CD4-positive, alpha-beta memory T cell (primary cell): ENCODE measurements around the gene PRPH2. TPM values are rescaled to one million over a fixed set of nuclear protein-coding genes. Genes with fewer than 3 reads are reported as not detected.
"Not testable (repeated sequence)": the region's sequence is repeated elsewhere in the genome, so short reads cannot be mapped to it uniquely, and the experiment has no call there.

Experiments
- CTCF ChIA-PET: fragments of 350-600 bp; sonication (Branson Sonifier 250); formaldehyde crosslinking; loops from one replicate; lab custom pipeline; 2021; ENCODE audit warnings: inconsistent platforms; ENCODE audit not compliant: partially characterized antibody; lab: Charles Lee
- POLR2A ChIA-PET: fragments of 350-600 bp; sonication (Branson Sonifier 250); formaldehyde crosslinking; loops from one replicate; lab custom pipeline; 2021; ENCODE audit not compliant: partially characterized antibody; lab: Charles Lee
- DNase-seq, 5 donors: peaks; one replicate each; pipeline versions ENCODE4 v3.0.0 to v3.0.0-alpha.2; 2020 to 2022; ENCODE audit warnings: mixed read lengths in 1 of 5
- H3K27ac ChIP-seq: one replicate; pipeline ENCODE4 v1.7.0; 2013; ENCODE audit warnings: low read depth, low read length
- H3K27me3 ChIP-seq: 2 replicates; pipeline ENCODE4 v1.7.0; 2013; ENCODE audit warnings: mild to moderate bottlenecking, low read length, moderate library complexity; ENCODE audit not compliant: insufficient read depth
- H3K36me3 ChIP-seq: 2 replicates; pipeline ENCODE4 v1.7.0; 2013; ENCODE audit warnings: mild to moderate bottlenecking, low read length, moderate library complexity; ENCODE audit not compliant: insufficient read depth
- H3K4me1 ChIP-seq: 2 replicates; pipeline ENCODE4 v1.7.0; 2013; ENCODE audit warnings: mild to moderate bottlenecking, low read length, moderate library complexity; ENCODE audit not compliant: insufficient read depth
- H3K4me3 ChIP-seq, 2 donors: one replicate each; pipeline ENCODE4 v1.7.0; 2013; ENCODE audit warnings: low read length in 2 of 2, mild to moderate bottlenecking in 1 of 2
- H3K9me3 ChIP-seq, 2 donors: one replicate each; pipeline ENCODE4 v1.7.0; 2013; ENCODE audit warnings: low read length in 2 of 2, control low read depth in 1 of 2; ENCODE audit not compliant: control insufficient read depth in 1 of 2
- H3K27ac Mint-ChIP-seq, 7 donors: one replicate each; pipeline ENCODE4 v1.8.0; 2020 to 2021; ENCODE audit warnings: mixed read lengths in 7 of 7, mild to moderate bottlenecking in 6 of 7, inconsistent platforms in 3 of 7, moderate library complexity in 3 of 7
- H3K27me3 Mint-ChIP-seq, 2 donors: one replicate each; pipeline ENCODE4 v1.8.0; 2020 to 2021; ENCODE audit warnings: mixed read lengths in 2 of 2
- H3K36me3 Mint-ChIP-seq, 2 donors: one replicate each; pipeline ENCODE4 v1.8.0; 2020 to 2021; ENCODE audit warnings: mixed read lengths in 2 of 2, inconsistent platforms in 1 of 2, mild to moderate bottlenecking in 1 of 2
- H3K4me1 Mint-ChIP-seq, 4 donors: one replicate each; pipeline ENCODE4 v1.8.0; 2020 to 2021; ENCODE audit warnings: mixed read lengths in 4 of 4, mild to moderate bottlenecking in 1 of 4
- H3K4me3 Mint-ChIP-seq, 8 donors: one replicate each; pipeline ENCODE4 v1.8.0; 2020 to 2021; ENCODE audit warnings: mixed read lengths in 8 of 8, mild to moderate bottlenecking in 7 of 8, moderate library complexity in 6 of 8, inconsistent platforms in 3 of 8
- H3K9me3 Mint-ChIP-seq, 8 donors: one replicate each; pipeline ENCODE4 v1.8.0; 2020 to 2021; ENCODE audit warnings: mixed read lengths in 8 of 8, mild to moderate bottlenecking in 5 of 8, inconsistent platforms in 3 of 8, moderate library complexity in 1 of 8
- intact Hi-C: fragments of 100-400 bp; cut with micrococcal nuclease; formaldehyde crosslinking; loops from one replicate; pipeline ENCODE4 v1.15.1; 2023
- polyA plus RNA-seq, 2 donors: library from polyadenylated mRNA; unstranded; fragments of 300-500 nt; fragmentation: Illumina TruSeq; gene quantifications; one replicate each; pipeline ENCODE4 v1.2.3, GENCODE V29; 2021
- total RNA-seq, 2 experiments: library from RNA; stranded (reverse); gene quantifications; one replicate each; pipeline ENCODE4 v1.2.3, GENCODE V29; 2021

The PRPH2 gene
- total and polyA plus RNA-seq, 4 experiments from 2014 or later: 0.11 TPM; not detected in 3

DNA sequence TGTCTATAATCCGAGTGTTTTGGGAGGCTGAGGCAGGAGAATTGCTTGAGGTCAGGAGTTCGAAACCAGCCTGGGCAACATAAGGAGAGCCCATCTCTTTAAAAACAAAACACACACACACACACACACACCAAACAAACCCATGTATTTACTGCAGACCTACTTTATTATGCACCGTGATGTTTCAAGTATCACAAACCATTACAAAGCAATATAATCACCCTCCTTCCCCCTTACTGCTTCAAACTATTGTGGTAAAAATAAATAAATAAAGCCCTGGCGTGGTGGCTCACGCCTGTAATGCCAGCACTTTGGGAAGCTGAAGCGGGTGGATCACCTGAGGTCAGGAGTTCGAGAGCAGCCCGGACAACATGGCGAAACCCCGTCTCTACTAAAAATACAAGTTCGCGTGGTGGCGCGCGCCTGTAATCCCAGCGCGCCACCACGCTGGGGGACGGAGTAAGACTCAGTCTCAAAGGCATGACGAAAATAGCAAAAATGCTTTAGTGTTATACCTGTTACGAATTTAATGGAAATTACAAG lies 22.0 kb upstream of the PRPH2 start:
- Histone ChIP-seq H3K4me1 (peaks cover 38% of the 10 kb centered on the region), H3K9me3 (no peaks in the 10 kb centered on the region), H3K4me3 (peak overlapping the region; percentile 70 to 99), H3K27ac (no peak overlapping the region), H3K27me3 (no peaks in the 10 kb centered on the region), H3K36me3 (no peaks in the 10 kb centered on the region)
- POLR2A ChIA-PET: interaction anchor here (0.7 to 12.3 kb wide), 14 partner anchors 11 to 772 kb away, joined by 3 to 1692 read pairs (median 20); partner anchors contain the start of genes BICRAL, CNPY3 and RPL7L1
- CTCF ChIA-PET: interaction anchor here (1.0 to 7.0 kb wide), 5 partner anchors 17 to 136 kb away, joined by 3 to 81 read pairs (median 3); no protein-coding TSS in a partner anchor
- H3K27me3 Mint-ChIP-seq: no peaks in the 10 kb centered on the region
- peaks cover 8 to 16% of the 10 kb centered on the region in 2 donors for H3K36me3 Mint-ChIP-seq
- peak overlapping the region; percentile 100 for H3K4me3 Mint-ChIP-seq
- intact Hi-C loops: no loop called here
- no peak for DNase-seq
- H3K9me3 Mint-ChIP-seq: peaks cover 0 to 15% (median 9%) of the 10 kb centered on the region in 8 donors
- H3K4me1 Mint-ChIP-seq: peaks cover 18 to 50% (median 34%) of the 10 kb centered on the region in 4 donors
- peak overlapping the region in 5 of 7 donors; percentile 41 to 100 (median 68) for H3K27ac Mint-ChIP-seq

GRCh38 chr6:42742116-42742894 lies 19.9 kb upstream of the PRPH2 start:
- Histone ChIP-seq H3K9me3 (no peaks in the 10 kb centered on the region), H3K36me3 (no peaks in the 10 kb centered on the region), H3K4me3 (no peak overlapping the region), H3K4me1 (peaks cover 17% of the 10 kb centered on the region), H3K27me3 (no peaks in the 10 kb centered on the region), H3K27ac (no peak overlapping the region)
- POLR2A ChIA-PET: interaction anchor here (0.9 to 12.3 kb wide), 6 partner anchors 10 to 187 kb away, joined by 3 to 1692 read pairs (median 6); partner anchors contain the start of genes BICRAL, CNPY3 and RPL7L1
- peaks cover 3 to 30% (median 17%) of the 10 kb centered on the region in 4 donors for H3K4me1 Mint-ChIP-seq
- no peak for DNase-seq
- H3K4me3 Mint-ChIP-seq: peak overlapping the region in 7 of 8 donors; percentile 18 to 75 (median 44)
- H3K27ac Mint-ChIP-seq: peak overlapping the region in 6 of 7 donors; percentile 2 to 78 (median 40)
- H3K27me3 Mint-ChIP-seq: no peaks in the 10 kb centered on the region
- H3K36me3 Mint-ChIP-seq: peaks cover 8 to 10% of the 10 kb centered on the region in 2 donors
- intact Hi-C loops: no loop called here
- H3K9me3 Mint-ChIP-seq: peaks cover 0 to 15% (median 9%) of the 10 kb centered on the region in 8 donors
- CTCF ChIA-PET: interaction anchor here (1.2 to 2.2 kb wide), 5 partner anchors 12 to 487 kb away, joined by 3 to 11 read pairs (median 4); partner anchors contain the start of genes DNPH1 and RPL7L1

- Mint-ChIP-seq H3K4me3 (no peak overlapping the region), H3K27ac (peak overlapping the region in 1 of 7 donors; percentile 59), H3K9me3 (peaks cover 0 to 12% (median 7%) of the 10 kb centered on the region in 8 donors), H3K4me1 (peaks cover under 1 to 21% (median 14%) of the 10 kb centered on the region in 4 donors), H3K27me3 (no peaks in the 10 kb centered on the region), H3K36me3 (peaks cover 4 to 5% of the 10 kb centered on the region in 2 donors)
- POLR2A ChIA-PET: interaction anchor here (0.9 to 1.9 kb wide), 7 partner anchors 11 to 150 kb away, joined by 3 to 6 read pairs (median 3); a partner anchor contains a TSS
- no peak for DNase-seq
- CTCF ChIA-PET: interaction anchor here (0.7 to 1.9 kb wide), 4 partner anchors 14 to 86 kb away, joined by 3 to 9 read pairs (median 4); partner anchors contain the start of gene PRPH2
- Histone ChIP-seq H3K4me1 (peaks cover 17% of the 10 kb centered on the region), H3K9me3 (no peaks in the 10 kb centered on the region), H3K27me3 (no peaks in the 10 kb centered on the region), H3K36me3 (no peaks in the 10 kb centered on the region), H3K27ac (no peak overlapping the region), H3K4me3 (no peak overlapping the region)
- intact Hi-C loops: no loop called here
These were observed 18.3 kb upstream of the PRPH2 start for GRCh38 chr6:42740725-42741124.

GRCh38 chr6:42735976-42736375 lies 13.6 kb upstream of the PRPH2 start:
- Histone ChIP-seq H3K36me3 (no peaks in the 10 kb centered on the region), H3K9me3 (no peaks in the 10 kb centered on the region), H3K4me1 (no peaks in the 10 kb centered on the region), H3K4me3 (no peak overlapping the region), H3K27ac (no peak overlapping the region), H3K27me3 (no peaks in the 10 kb centered on the region)
- H3K9me3 Mint-ChIP-seq: peaks cover 0 to 1% (median 0%) of the 10 kb centered on the region in 8 donors
- intact Hi-C loops: no loop called here
- no peaks in the 10 kb centered on the region for H3K36me3 Mint-ChIP-seq
- no peaks in the 10 kb centered on the region for H3K4me1 Mint-ChIP-seq
- DNase-seq: no peak
- POLR2A ChIA-PET: interaction anchor here (1.8 kb wide), 1 partner anchor 10 kb away, joined by 7 read pairs; the partner anchor contains the start of gene TBCC
- no peak overlapping the region for H3K27ac Mint-ChIP-seq
- H3K27me3 Mint-ChIP-seq: no peaks in the 10 kb centered on the region
- no peak overlapping the region for H3K4me3 Mint-ChIP-seq
- CTCF ChIA-PET: no interaction called here

- H3K27ac Mint-ChIP-seq: peak overlapping the region in 3 of 7 donors; percentile 37 to 68 (median 38)
- H3K27ac ChIP-seq, H3K4me3 Mint-ChIP-seq, H3K4me1 Mint-ChIP-seq, H3K9me3 Mint-ChIP-seq, H3K4me1 ChIP-seq, H3K27me3 ChIP-seq, H3K36me3 ChIP-seq, intact Hi-C loops, H3K4me3 ChIP-seq, CTCF ChIA-PET, H3K9me3 ChIP-seq, H3K27me3 Mint-ChIP-seq, DNase-seq, H3K36me3 Mint-ChIP-seq: not testable (repeated sequence)
- POLR2A ChIA-PET: interaction anchor here (0.6 to 4.1 kb wide), 5 partner anchors 11 to 185 kb away, joined by 3 to 32 read pairs (median 4); partner anchors contain the start of gene TBCC
These were observed 11.6 kb upstream of the PRPH2 start for GRCh38 chr6:42733867-42734481.

DNA sequence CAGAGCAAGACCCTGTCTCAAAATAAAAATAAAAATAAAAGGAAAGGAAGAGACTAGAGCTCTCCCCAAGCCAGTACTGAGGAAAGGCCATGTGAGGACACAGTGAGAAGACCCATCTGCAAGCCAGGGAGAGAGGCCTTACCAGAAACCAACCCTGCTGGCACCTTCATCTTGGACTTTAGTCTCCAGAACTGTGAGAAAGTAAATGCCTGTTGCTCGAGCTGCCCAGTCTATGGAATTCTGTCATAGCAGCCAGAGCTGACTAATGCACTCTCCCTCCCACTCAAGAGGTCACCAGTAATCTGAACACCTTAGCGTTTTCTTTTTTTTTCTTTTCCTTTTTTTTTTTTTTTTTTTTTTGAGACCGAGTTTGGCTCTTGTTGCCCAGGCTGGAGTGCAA lies 7.3 kb upstream of the PRPH2 start:
- no peak for DNase-seq
- peaks cover 11 to 24% (median 18%) of the 10 kb centered on the region in 4 donors for H3K4me1 Mint-ChIP-seq
- H3K27me3 Mint-ChIP-seq: no peaks in the 10 kb centered on the region
- H3K27ac Mint-ChIP-seq: no peak overlapping the region
- ChIA-PET CTCF (interaction anchor here (1.3 to 6.9 kb wide), 5 partner anchors 13 to 163 kb away, joined by 3 to 96 read pairs (median 4); partner anchors contain the start of genes RPL7L1 and TBCC), POLR2A (interaction anchor here (1.0 to 6.3 kb wide), 6 partner anchors 11 to 150 kb away, joined by 3 to 169 read pairs (median 34); partner anchors contain the start of genes BICRAL, RPL7L1 and TBCC)
- no peaks in the 10 kb centered on the region for H3K36me3 Mint-ChIP-seq
- H3K27me3 ChIP-seq: no peaks in the 10 kb centered on the region
- no peak overlapping the region for H3K4me3 ChIP-seq
- no peak overlapping the region for H3K4me3 Mint-ChIP-seq
- H3K9me3 Mint-ChIP-seq: no peaks in the 10 kb centered on the region
- intact Hi-C loops: loop anchor here (5.0 kb wide), 1 partner anchor 37 kb away; no protein-coding TSS in a partner anchor
- no peaks in the 10 kb centered on the region for H3K9me3 ChIP-seq
- no peak overlapping the region for H3K27ac ChIP-seq
- no peaks in the 10 kb centered on the region for H3K36me3 ChIP-seq
- H3K4me1 ChIP-seq: peaks cover 16% of the 10 kb centered on the region
